GM18519 (cell line): ENCODE data around the gene TNS4.
"Not testable (repeated sequence)": the region's sequence is repeated elsewhere in the genome, so short reads cannot be mapped to it uniquely, and the experiment has no call there.

ENCODE experiments used
- ATAC-seq: cut with Tn5 transposase; IDR thresholded peaks from one replicate; pipeline ENCODE4 v1.9.1; 2021; ENCODE audit warnings: mild to moderate bottlenecking, moderate library complexity; ENCODE audit not compliant: unreplicated experiment, low FRiP score

The TNS4 gene

GRCh38 chr17:40501499-40501911 lies at the start of gene TNS4:
Gene TNS4 (minus strand): TSS chr17:40501623. CDS start chr17:40496425, 5,198 bp downstream.
- ATAC-seq = no peak

- ATAC-seq = no peak
Observed at GRCh38 chr17:40550608-40551007, 49.2 kb upstream of the TNS4 start.

- ATAC-seq = no peak
Observed at GRCh38 chr17:40548982-40549685, 47.7 kb upstream of the TNS4 start.

- ATAC-seq = no peak
Observed at GRCh38 chr17:40548491-40548981, 47.1 kb upstream of the TNS4 start.

GRCh38 chr17:40547785-40548478 lies 46.5 kb upstream of the TNS4 start:
- ATAC-seq = no peak

- no peak for ATAC-seq
Observed at GRCh38 chr17:40547079-40547784, 45.8 kb upstream of the TNS4 start.

GRCh38 chr17:40546497-40546896 lies 45.1 kb upstream of the TNS4 start:
- ATAC-seq = not testable (repeated sequence)

GRCh38 chr17:40545660-40546059 lies 44.2 kb upstream of the TNS4 start:
- ATAC-seq = no peak

- ATAC-seq = no peak
Observed at GRCh38 chr17:40542558-40543411, 41.4 kb upstream of the TNS4 start.

GRCh38 chr17:40541873-40542557 lies 40.6 kb upstream of the TNS4 start:
- ATAC-seq = no peak

- ATAC-seq = no peak
Observed at GRCh38 chr17:40541060-40541872, 39.8 kb upstream of the TNS4 start.

- ATAC-seq = no peak
Observed at GRCh38 chr17:40540448-40540847, 39.0 kb upstream of the TNS4 start.

- ATAC-seq = no peak
Observed at GRCh38 chr17:40539711-40540411, 38.4 kb upstream of the TNS4 start.

- no peak for ATAC-seq
Observed at GRCh38 chr17:40538936-40539705, 37.7 kb upstream of the TNS4 start.

GRCh38 chr17:40538019-40538935 lies 36.9 kb upstream of the TNS4 start:
- no peak for ATAC-seq

- no peak for ATAC-seq
Observed at GRCh38 chr17:40536295-40537171, 35.1 kb upstream of the TNS4 start.
